Measurements from ENCODE around the gene KRT26. TPM values are rescaled to one million over a fixed set of nuclear protein-coding genes. Genes with fewer than 3 reads are reported as not detected.

Gene KRT26
- polyA plus RNA-seq, 2 of the 4 experiments (the other 2 are of a cell fraction) = not detected

DNA sequence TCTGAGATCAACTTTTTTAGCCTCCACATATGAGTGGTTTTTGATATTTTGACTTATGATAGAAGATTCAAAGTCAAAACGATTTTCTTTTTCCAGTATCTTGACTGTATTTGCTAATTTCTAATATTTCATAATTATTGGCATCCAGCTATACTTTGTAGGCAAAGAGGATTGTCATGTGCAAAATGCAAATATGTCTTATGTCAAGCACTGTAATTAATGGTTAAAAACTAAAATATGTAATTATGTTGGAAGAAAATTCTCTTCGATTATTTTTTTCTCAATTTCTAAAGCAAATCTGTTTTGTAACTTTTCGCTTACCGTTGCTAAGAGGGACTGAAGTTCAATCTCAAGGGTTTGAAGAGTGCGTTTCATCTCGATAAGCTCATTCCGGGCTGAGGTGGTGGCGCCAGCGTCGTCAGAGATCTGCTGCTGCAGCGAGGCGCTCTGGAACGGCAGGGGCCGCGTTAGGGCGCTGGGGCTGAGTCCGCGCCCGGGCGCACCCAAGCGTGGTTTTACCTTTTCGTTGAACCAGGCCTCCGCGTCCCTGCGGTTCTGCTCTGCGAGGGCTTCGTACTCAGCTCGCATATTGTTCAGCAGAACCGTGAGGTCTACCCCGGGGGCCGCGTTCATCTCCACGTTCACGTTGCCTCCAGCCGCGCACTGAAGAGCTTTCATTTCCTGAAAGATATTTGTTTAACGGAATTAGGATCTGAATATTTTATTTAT lies 7.3 kb upstream of the KRT26 start:
- Histone ChIP-seq H3K4me2 (peak overlapping the region; percentile 69), H3K27ac (peak overlapping the region in 1 of 2 experiments; percentile 62; a peak in 3 of 6 replicates), H3K9me3 (no peaks in the 10 kb centered on the region), H3K4me3 (peak overlapping the region; percentile 39), H3K4me1 (0 out of 3 replicates have a peak, but pooled peaks cover 5% of the 10 kb centered on the region)
- DNase-seq (ENCODE audit: low read depth in 1 of 2, low spot score in 1 of 2) (peak; percentile 45 to 53), FAIRE-seq (peak; percentile 90), ATAC-seq (peak; percentile 93 to 94)
- TF ChIP-seq, protein P1, sequence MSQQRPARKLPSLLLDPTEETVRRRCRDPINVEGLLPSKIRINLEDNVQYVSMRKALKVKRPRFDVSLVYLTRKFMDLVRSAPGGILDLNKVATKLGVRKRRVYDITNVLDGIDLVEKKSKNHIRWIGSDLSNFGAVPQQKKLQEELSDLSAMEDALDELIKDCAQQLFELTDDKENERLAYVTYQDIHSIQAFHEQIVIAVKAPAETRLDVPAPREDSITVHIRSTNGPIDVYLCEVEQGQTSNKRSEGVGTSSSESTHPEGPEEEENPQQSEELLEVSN (IDR thresholded peaks at IDR 0.05; ENCODE audit: borderline replicate concordance, low read depth) = peak; percentile 41; the same call in 1 of the 2 replicates
- TF ChIP-seq, protein P2, sequence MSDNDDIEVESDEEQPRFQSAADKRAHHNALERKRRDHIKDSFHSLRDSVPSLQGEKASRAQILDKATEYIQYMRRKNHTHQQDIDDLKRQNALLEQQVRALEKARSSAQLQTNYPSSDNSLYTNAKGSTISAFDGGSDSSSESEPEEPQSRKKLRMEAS (IDR thresholded peaks at IDR 0.05) = peak; percentile 54
- no peak for TF ChIP-seq GATA3 (IDR thresholded peaks at IDR 0.05; ENCODE audit: borderline replicate concordance)
- TF ChIP-seq, protein P3, sequence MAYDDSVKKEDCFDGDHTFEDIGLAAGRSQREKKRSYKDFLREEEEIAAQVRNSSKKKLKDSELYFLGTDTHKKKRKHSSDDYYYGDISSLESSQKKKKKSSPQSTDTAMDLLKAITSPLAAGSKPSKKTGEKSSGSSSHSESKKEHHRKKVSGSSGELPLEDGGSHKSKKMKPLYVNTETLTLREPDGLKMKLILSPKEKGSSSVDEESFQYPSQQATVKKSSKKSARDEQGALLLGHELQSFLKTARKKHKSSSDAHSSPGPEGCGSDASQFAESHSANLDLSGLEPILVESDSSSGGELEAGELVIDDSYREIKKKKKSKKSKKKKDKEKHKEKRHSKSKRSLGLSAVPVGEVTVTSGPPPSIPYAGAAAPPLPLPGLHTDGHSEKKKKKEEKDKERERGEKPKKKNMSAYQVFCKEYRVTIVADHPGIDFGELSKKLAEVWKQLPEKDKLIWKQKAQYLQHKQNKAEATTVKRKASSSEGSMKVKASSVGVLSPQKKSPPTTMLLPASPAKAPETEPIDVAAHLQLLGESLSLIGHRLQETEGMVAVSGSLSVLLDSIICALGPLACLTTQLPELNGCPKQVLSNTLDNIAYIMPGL (CRISPR knock-in tag; IDR thresholded peaks at IDR 0.05; ENCODE audit: borderline replicate concordance) = no peak
- TF ChIP-seq KDM5A (IDR thresholded peaks at IDR 0.05) = no peak
- peak; percentile 60 for TF ChIP-seq CBX8 (IDR thresholded peaks at IDR 0.05)
- TF ChIP-seq RNF2 (IDR thresholded peaks at IDR 0.05; ENCODE audit: borderline replicate concordance, low read depth) = peak; percentile 94; the same call in 1 of the 2 replicates
- TF ChIP-seq POLR2AphosphoS2 (conservative IDR thresholded peaks at IDR 0.05; ENCODE audit: low read length) = no peak
- no peak for TF ChIP-seq KDM1A (IDR thresholded peaks at IDR 0.05; ENCODE audit: low read depth)
- 8% methylated on average over 37 of the region's 37 CpGs for WGBS (ENCODE audit: missing lambda C conversion rate)
- POLR2A ChIA-PET = interaction anchor here (1.5 kb wide), 1 partner anchor 909 kb away, joined by 4 read pairs; the partner anchor contains the start of gene EIF1
- CTCF ChIA-PET = interaction anchor here (0.9 to 4.2 kb wide), 10 partner anchors 10 to 883 kb away, joined by 3 to 20 read pairs (median 6); no protein-coding TSS in a partner anchor

DNA sequence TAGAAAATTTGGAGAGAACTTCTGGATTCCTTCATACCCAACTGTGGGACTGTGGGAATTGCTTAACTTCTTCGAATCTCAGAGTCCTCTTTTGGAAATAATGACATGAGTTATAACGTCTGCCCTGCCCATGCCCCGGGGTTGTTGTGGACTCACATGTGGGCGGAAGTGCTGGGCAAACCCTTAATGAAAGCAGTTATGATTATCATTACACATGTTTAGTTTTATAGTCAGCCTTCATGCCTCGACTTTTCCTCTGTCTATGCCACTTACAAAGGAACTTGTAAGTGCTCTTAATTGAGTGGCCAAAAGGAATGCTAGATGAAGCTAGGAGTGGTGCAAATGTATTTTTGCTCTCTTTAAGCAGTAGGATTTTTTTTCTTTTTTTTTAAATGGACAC lies 6.5 kb upstream of the KRT26 start:
- CTCF ChIA-PET = interaction anchor here (1.7 to 4.2 kb wide), 3 partner anchors 9 to 884 kb away, joined by 8 to 13 read pairs (median 12); no protein-coding TSS in a partner anchor
- Histone ChIP-seq H3K9me3 (no peaks in the 10 kb centered on the region), H3K4me3 (no peak overlapping the region), H3K27ac (no peak overlapping the region), H3K4me2 (no peak overlapping the region), H3K4me1 (0 out of 3 replicates have a peak, but pooled peaks cover 5% of the 10 kb centered on the region)
- 52% methylated on average over 5 of the region's 5 CpGs for WGBS (ENCODE audit: missing lambda C conversion rate)
- peak; percentile 56 for FAIRE-seq
- POLR2A ChIA-PET = no interaction called here
- DNase-seq (ENCODE audit: low read depth in 1 of 2, low spot score in 1 of 2) = no peak
- ATAC-seq = no peak
- TF ChIP-seq EHMT2 (IDR thresholded peaks at IDR 0.05; ENCODE audit: low read depth) (no peak), USF2 (IDR thresholded peaks at IDR 0.05) (no peak), CHD4 (IDR thresholded peaks at IDR 0.05; ENCODE audit: borderline replicate concordance) (no peak), SREBF2 (IDR thresholded peaks at IDR 0.05) (no peak), CTCF (IDR thresholded peaks at IDR 0.05) (no peak)

GRCh38 chr17:40777971-40778370 lies 6.0 kb upstream of the KRT26 start:
- no peak for ATAC-seq
- Histone ChIP-seq H3K27ac (no peak overlapping the region), H3K4me2 (no peak overlapping the region), H3K9me3 (no peaks in the 10 kb centered on the region), H3K4me3 (no peak overlapping the region), H3K4me1 (0 out of 3 replicates have a peak, but pooled peaks cover 5% of the 10 kb centered on the region)
- WGBS (ENCODE audit: missing lambda C conversion rate) = 80% methylated on average over 3 of the region's 3 CpGs
- ChIA-PET POLR2A (no interaction called here), CTCF (interaction anchor here (0.7 to 4.2 kb wide), 6 partner anchors 8 to 885 kb away, joined by 3 to 12 read pairs (median 4); no protein-coding TSS in a partner anchor)
- DNase-seq (ENCODE audit: low read depth in 1 of 2, low spot score in 1 of 2) = no peak
- FAIRE-seq = peak; percentile 13
- TF ChIP-seq EHMT2 (IDR thresholded peaks at IDR 0.05; ENCODE audit: low read depth) = no peak
- TF ChIP-seq FOSL2 (IDR thresholded peaks at IDR 0.05) = no peak
- TF ChIP-seq FOSL2 (CRISPR knock-in tag; IDR thresholded peaks at IDR 0.05) = no peak
- no peak for TF ChIP-seq ZSCAN20 (CRISPR knock-in tag; IDR thresholded peaks at IDR 0.05)
- TF ChIP-seq, protein P2 (IDR thresholded peaks at IDR 0.05) = no peak
- TF ChIP-seq, protein P4, sequence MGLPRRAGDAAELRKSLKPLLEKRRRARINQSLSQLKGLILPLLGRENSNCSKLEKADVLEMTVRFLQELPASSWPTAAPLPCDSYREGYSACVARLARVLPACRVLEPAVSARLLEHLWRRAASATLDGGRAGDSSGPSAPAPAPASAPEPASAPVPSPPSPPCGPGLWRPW (IDR thresholded peaks at IDR 0.05) = no peak
- TF ChIP-seq, protein P5, sequence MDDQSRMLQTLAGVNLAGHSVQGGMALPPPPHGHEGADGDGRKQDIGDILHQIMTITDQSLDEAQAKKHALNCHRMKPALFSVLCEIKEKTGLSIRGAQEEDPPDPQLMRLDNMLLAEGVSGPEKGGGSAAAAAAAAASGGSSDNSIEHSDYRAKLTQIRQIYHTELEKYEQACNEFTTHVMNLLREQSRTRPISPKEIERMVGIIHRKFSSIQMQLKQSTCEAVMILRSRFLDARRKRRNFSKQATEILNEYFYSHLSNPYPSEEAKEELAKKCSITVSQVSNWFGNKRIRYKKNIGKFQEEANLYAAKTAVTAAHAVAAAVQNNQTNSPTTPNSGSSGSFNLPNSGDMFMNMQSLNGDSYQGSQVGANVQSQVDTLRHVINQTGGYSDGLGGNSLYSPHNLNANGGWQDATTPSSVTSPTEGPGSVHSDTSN (IDR thresholded peaks at IDR 0.05) = no peak
- no peak for TF ChIP-seq CHD4 (IDR thresholded peaks at IDR 0.05; ENCODE audit: borderline replicate concordance)
- no peak for TF ChIP-seq EP300 (IDR thresholded peaks at IDR 0.05)
- TF ChIP-seq RCOR1 (IDR thresholded peaks at IDR 0.05; ENCODE audit: low read depth, low read length) = no peak

Data from A549 (cell line).